OCI-LY1 (cell line): Measurements from ENCODE around the gene CPTP.
A peak's percentile ranks its signal among the peaks of the same experiment; 100 is the strongest.

Experiments
- H2AFZ ChIP-seq: fragments of 200-600 bp; sonication (generic), shearing (Covaris generic); 2 replicates; pipeline ENCODE4 v1.6.0; 2014; ENCODE audit warnings: antibody characterized with exemption, mild to moderate bottlenecking, low read length
- H3F3A ChIP-seq: fragments of 200-600 bp; sonication (generic), shearing (Covaris generic); 2 replicates; pipeline ENCODE4 v1.6.0; 2014; ENCODE audit warnings: mild to moderate bottlenecking, antibody characterized with exemption, low read length, moderate library complexity; ENCODE audit not compliant: insufficient read depth
- H3K27ac ChIP-seq: fragments of 200-600 bp; sonication (generic); 2 replicates; pipeline ENCODE4 v1.5.1; 2014; ENCODE audit warnings: low read length, mixed run types, mild to moderate bottlenecking, low read depth; ENCODE audit not compliant: poor library complexity, severe bottlenecking
- H3K27me3 ChIP-seq: fragments of 200-600 bp; sonication (generic); 2 replicates; pipeline ENCODE4 v1.6.0; 2014; ENCODE audit warnings: antibody characterized with exemption, mild to moderate bottlenecking, low read length, moderate library complexity; ENCODE audit not compliant: insufficient read depth
- H3K36me3 ChIP-seq: fragments of 200-600 bp; sonication (generic); 2 replicates; pipeline ENCODE4 v1.6.1; 2014; ENCODE audit warnings: mild to moderate bottlenecking, antibody characterized with exemption, low read length, moderate library complexity, mixed read lengths; ENCODE audit not compliant: insufficient read depth
- H3K4me1 ChIP-seq: fragments of 200-600 bp; sonication (generic); 2 replicates; pipeline ENCODE4 v1.5.1; 2014; ENCODE audit warnings: mild to moderate bottlenecking, low read length, moderate library complexity; ENCODE audit not compliant: insufficient read depth, severe bottlenecking
- H3K4me2 ChIP-seq: fragments of 200-600 bp; sonication (generic), shearing (Covaris generic); 2 replicates; pipeline ENCODE4 v1.6.1; 2014; ENCODE audit warnings: low read length
- H3K4me3 ChIP-seq: fragments of 200-600 bp; sonication (generic); 2 replicates; pipeline ENCODE4 v1.5.1; 2014; ENCODE audit warnings: low read length, low read depth, mild to moderate bottlenecking, mixed read lengths; ENCODE audit not compliant: poor library complexity, severe bottlenecking
- H3K79me2 ChIP-seq: fragments of 200-600 bp; shearing (Covaris generic); 2 replicates; pipeline ENCODE4 v1.6.1; 2016; ENCODE audit warnings: mixed run types, low read length, mixed read lengths; ENCODE audit not compliant: insufficient read depth
- H3K9ac ChIP-seq: fragments of 200-600 bp; sonication (generic), shearing (Covaris generic); 2 replicates; pipeline ENCODE4 v1.6.1; 2014; ENCODE audit warnings: mild to moderate bottlenecking, low read length, mixed read lengths
- H3K9me2 ChIP-seq: fragments of 200-600 bp; sonication (generic), shearing (Covaris generic); 2 replicates; pipeline ENCODE4 v1.6.1; 2014; ENCODE audit warnings: low read depth, mild to moderate bottlenecking, low read length, mixed read lengths
- H3K9me3 ChIP-seq: fragments of 200-600 bp; shearing (Covaris generic); 2 replicates; pipeline ENCODE4 v1.6.1; 2014; ENCODE audit warnings: low read length, mixed read lengths
- H4K20me1 ChIP-seq: fragments of 200-600 bp; sonication (generic), shearing (Covaris generic); 2 replicates; pipeline ENCODE4 v1.6.0; 2016; ENCODE audit warnings: mild to moderate bottlenecking, low read length; ENCODE audit not compliant: insufficient read depth
- EZH2 ChIP-seq: fragments of 200-600 bp; sonication (generic), shearing (Covaris generic); IDR thresholded peaks from 2 replicates; pipeline ENCODE4 v1.8.0; 2017; ENCODE audit warnings: borderline replicate concordance, mixed run types, mild to moderate bottlenecking, antibody characterized with exemption, low read length, moderate library complexity, mixed read lengths
- TF ChIP-seq, protein P1 (sequence below): fragments of 200-600 bp; sonication (generic), shearing (Covaris generic); IDR thresholded peaks from 2 replicates; pipeline ENCODE4 v1.5.1; 2017; ENCODE audit warnings: mild to moderate bottlenecking, antibody characterized with exemption, low read length, moderate library complexity, mixed read lengths

The CPTP gene

DNA sequence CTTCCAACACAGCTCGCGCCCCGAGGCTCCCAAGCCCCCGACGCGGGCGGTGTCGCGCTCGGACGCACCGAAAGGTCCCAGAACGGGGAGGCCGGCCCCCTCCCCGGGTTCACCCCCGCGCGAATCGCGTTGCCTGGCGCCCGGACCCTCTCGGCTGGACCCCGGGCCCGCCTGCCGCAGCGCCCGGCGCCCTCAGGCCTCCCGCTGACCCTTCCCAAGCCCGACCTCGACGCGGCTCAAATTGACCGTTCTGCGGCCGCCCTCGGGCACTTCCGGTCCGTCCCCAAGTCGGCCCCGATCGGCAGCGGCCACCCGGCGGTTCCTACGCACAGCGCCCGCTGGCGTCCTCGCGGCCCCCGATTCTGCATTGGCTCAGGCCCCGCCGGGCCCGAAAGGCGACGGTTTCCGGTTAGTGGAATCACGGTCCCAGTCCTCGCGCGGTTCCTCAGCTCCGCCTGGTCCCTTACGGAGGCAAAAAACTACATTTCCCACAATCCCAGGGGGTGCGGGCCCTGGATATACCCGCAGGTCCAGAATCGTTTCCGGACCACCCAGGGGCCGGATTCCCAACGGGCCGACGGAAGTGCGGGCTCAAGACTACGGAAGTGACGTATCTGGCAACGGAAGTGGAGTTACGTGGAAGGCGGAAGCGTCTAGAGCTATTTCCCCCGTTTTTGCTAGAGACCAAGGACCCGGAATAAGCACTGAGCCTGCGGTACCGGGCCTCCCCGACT is 50.5 kb downstream of the CPTP start, which contains the start of gene AURKAIP1:
TSS of gene AURKAIP1 (minus strand) at position 279 of the 734 bp plus-strand sequence. CDS start 451 bp downstream, outside the sequence.
- H2AFZ ChIP-seq: no peak within 1 kb of the TSS

DNA sequence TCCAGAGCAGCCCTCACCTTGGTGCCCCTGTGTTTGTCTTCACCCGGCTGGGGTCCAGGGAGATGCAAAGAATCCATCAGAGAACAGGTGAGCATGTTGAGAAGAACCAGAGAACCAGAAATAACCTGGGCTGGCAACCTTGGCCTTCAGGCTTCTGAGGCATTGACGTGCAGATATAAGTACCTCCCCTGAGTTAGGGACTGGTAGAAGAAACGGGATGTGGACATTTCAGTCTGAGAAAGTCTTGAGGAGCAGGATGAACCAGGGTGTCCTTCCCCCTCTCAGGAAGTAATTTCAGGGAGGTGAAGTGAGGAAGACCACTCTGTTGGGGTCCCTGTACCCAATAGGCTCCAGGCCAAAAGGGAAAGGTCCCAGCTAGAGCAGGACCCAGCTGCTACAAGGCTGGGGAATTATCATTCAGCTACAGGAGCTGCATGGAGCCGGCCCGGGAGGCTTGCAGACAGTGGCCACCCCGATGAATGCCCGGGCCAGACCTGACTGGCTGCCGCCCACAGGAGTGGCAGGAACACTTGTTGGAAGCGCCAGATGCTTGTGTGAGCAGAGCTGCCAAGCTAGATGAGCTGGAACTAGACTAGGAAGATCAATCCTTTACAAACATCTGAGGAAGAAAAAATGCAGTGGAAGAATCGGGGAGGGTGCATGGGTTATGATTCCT is 52.1 kb downstream of the CPTP start:
- Histone ChIP-seq H3K27me3 (no peaks in the 10 kb centered on the region), H3F3A (no peaks in the 10 kb centered on the region), H3K27ac (peak overlapping the region; percentile 75), H2AFZ (no peak overlapping the region), H3K4me3 (peak overlapping the region; percentile 98), H3K4me2 (peak overlapping the region; percentile 85), H3K9me3 (no peaks in the 10 kb centered on the region), H4K20me1 (no peaks in the 10 kb centered on the region), H3K9ac (peak overlapping the region; percentile 67; the same call in 1 of the 2 replicates), H3K36me3 (peaks cover 17% of the 10 kb centered on the region; the same call in 1 of the 2 replicates), H3K9me2 (no peaks in the 10 kb centered on the region), H3K79me2 (peaks cover 10% of the 10 kb centered on the region; the same call in 1 of the 2 replicates), H3K4me1 (peaks cover 37% of the 10 kb centered on the region)
- TF ChIP-seq, protein P1, sequence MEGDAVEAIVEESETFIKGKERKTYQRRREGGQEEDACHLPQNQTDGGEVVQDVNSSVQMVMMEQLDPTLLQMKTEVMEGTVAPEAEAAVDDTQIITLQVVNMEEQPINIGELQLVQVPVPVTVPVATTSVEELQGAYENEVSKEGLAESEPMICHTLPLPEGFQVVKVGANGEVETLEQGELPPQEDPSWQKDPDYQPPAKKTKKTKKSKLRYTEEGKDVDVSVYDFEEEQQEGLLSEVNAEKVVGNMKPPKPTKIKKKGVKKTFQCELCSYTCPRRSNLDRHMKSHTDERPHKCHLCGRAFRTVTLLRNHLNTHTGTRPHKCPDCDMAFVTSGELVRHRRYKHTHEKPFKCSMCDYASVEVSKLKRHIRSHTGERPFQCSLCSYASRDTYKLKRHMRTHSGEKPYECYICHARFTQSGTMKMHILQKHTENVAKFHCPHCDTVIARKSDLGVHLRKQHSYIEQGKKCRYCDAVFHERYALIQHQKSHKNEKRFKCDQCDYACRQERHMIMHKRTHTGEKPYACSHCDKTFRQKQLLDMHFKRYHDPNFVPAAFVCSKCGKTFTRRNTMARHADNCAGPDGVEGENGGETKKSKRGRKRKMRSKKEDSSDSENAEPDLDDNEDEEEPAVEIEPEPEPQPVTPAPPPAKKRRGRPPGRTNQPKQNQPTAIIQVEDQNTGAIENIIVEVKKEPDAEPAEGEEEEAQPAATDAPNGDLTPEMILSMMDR: no peak; the same call in 1 of the 2 replicates
- no peak for TF ChIP-seq EZH2

More for the DNA sequence above, 50.5 kb downstream of the CPTP start, which contains the start of gene AURKAIP1:
- no peaks in the 10 kb centered on the region for H3F3A ChIP-seq
- H3K9me2 ChIP-seq: no peaks in the 10 kb centered on the region
- no peak for TF ChIP-seq EZH2
- TF ChIP-seq, protein P1: peak; percentile 14; the same call in 1 of the 2 replicates
- H3K4me2 ChIP-seq: peak within 1 kb of the TSS; percentile 85
- no peaks in the 10 kb centered on the region for H4K20me1 ChIP-seq
- peaks cover 39% of the 10 kb centered on the region for H3K4me1 ChIP-seq
- peak within 1 kb of the TSS; percentile 75 for H3K27ac ChIP-seq
- peak within 1 kb of the TSS; percentile 98 for H3K4me3 ChIP-seq
- H3K36me3 ChIP-seq: peaks cover 14% of the 10 kb centered on the region; the same call in 1 of the 2 replicates
- peak within 1 kb of the TSS; percentile 100 for H3K9ac ChIP-seq
- H3K79me2 ChIP-seq: peaks cover 10% of the 10 kb centered on the region; the same call in 1 of the 2 replicates
- H3K27me3 ChIP-seq: no peaks in the 10 kb centered on the region
- H3K9me3 ChIP-seq: no peaks in the 10 kb centered on the region

DNA sequence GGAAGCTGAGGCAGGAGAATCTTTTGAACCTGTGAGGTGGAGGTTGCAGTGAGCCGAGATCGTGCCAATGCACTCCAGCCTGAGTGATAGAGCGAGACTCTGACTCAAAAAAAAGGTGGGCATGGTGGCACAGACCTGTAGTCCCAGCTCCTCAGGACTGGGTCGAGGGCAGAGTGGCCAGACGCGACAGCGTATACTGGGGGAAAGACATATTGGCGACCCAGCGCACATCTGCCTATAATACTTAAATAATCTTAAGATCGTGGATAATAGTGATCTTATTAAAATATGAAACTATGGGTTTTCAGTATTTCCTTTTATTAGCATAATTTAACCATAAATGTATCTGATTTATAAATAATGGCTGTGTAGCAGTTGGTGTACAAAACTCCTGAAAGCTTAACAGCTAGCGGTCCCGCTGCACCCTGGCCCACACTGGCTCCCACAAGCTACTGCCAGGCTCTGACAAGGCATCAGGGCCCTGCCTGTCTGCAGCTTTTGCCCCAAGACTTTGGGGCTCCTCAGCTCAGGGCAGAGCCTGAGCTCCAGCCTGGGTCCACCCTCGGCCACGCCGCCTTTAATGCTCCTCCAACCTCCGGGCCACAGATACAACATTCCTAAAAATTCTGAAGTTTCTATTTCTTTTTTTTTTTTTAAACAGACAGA is 53.1 kb downstream of the CPTP start:
- H3K9me2 ChIP-seq: no peaks in the 10 kb centered on the region
- H3K4me1 ChIP-seq: peaks cover 30% of the 10 kb centered on the region
- TF ChIP-seq, protein P1: no peak
- no peak for TF ChIP-seq EZH2
- no peak overlapping the region for H3K27ac ChIP-seq
- no peak overlapping the region for H3K9ac ChIP-seq
- no peaks in the 10 kb centered on the region for H4K20me1 ChIP-seq
- no peaks in the 10 kb centered on the region for H3K27me3 ChIP-seq
- no peak overlapping the region for H2AFZ ChIP-seq
- peaks cover 21% of the 10 kb centered on the region; the same call in 1 of the 2 replicates for H3K36me3 ChIP-seq
- no peaks in the 10 kb centered on the region for H3F3A ChIP-seq
- peaks cover 10% of the 10 kb centered on the region; the same call in 1 of the 2 replicates for H3K79me2 ChIP-seq
- H3K4me3 ChIP-seq: no peak overlapping the region
- H3K9me3 ChIP-seq: no peaks in the 10 kb centered on the region
- H3K4me2 ChIP-seq: no peak overlapping the region
